SH-SY5Y (cell line): ENCODE results near the gene PGP.

Experiments used
- GATA2 ChIP-seq: IDR thresholded peaks from 2 replicates; pipeline ENCODE4 v1.6.1; 2011; ENCODE audit warnings: mild to moderate bottlenecking, low read depth, low read length
- GATA3 ChIP-seq: IDR thresholded peaks from 2 replicates; pipeline ENCODE4 v1.6.1; 2011; ENCODE audit warnings: low read depth, mild to moderate bottlenecking, low read length, moderate library complexity

GRCh38 chr16:2208772-2209171 is 5.9 kb downstream of the PGP start:
- TF ChIP-seq GATA2, result no peak
- TF ChIP-seq GATA3, result no peak
